Activated T-cell treated with anti-CD3 and anti-CD28 coated beads for 4 hours (primary cell): ENCODE data around the gene UPF1.

Experiments
- DNase-seq: peaks from one replicate; pipeline ENCODE4 v3.0.0-alpha.2; 2020

The UPF1 gene

GRCh38 chr19:18858906-18859646, 27.3 kb downstream of the UPF1 start:
- DNase-seq: no peak

- no peak for DNase-seq
Measured at GRCh38 chr19:18859676-18860301, 28.0 kb downstream of the UPF1 start.

GRCh38 chr19:18860302-18860700, 28.5 kb downstream of the UPF1 start:
- DNase-seq: no peak

- DNase-seq: no peak
Measured at GRCh38 chr19:18860725-18861124, 29.0 kb downstream of the UPF1 start.

GRCh38 chr19:18861235-18861634, 29.5 kb downstream of the UPF1 start:
- no peak for DNase-seq

GRCh38 chr19:18861917-18862316, 30.2 kb downstream of the UPF1 start:
- DNase-seq: no peak

- no peak for DNase-seq
Measured at GRCh38 chr19:18862976-18863842, 31.4 kb downstream of the UPF1 start.

- DNase-seq: no peak
Measured at GRCh38 chr19:18863843-18864362, 32.1 kb downstream of the UPF1 start.

GRCh38 chr19:18865106-18865972, 33.6 kb downstream of the UPF1 start:
- no peak for DNase-seq

- peak; percentile 30 for DNase-seq
Measured at GRCh38 chr19:18865973-18866799, 34.4 kb downstream of the UPF1 start.

GRCh38 chr19:18866800-18867123, 35.0 kb downstream of the UPF1 start:
- no peak for DNase-seq

GRCh38 chr19:18867199-18867598, 35.4 kb downstream of the UPF1 start:
- DNase-seq: no peak

GRCh38 chr19:18867751-18868150, 36.0 kb downstream of the UPF1 start:
- DNase-seq: no peak

- no peak for DNase-seq
Measured at GRCh38 chr19:18868380-18869022, 36.7 kb downstream of the UPF1 start.

GRCh38 chr19:18869023-18869618, 37.4 kb downstream of the UPF1 start:
- no peak for DNase-seq

- no peak for DNase-seq
Measured at GRCh38 chr19:18869781-18870530, 38.2 kb downstream of the UPF1 start.

- DNase-seq: no peak
Measured at GRCh38 chr19:18870531-18871172, 38.9 kb downstream of the UPF1 start.

GRCh38 chr19:18871543-18871942, 39.8 kb downstream of the UPF1 start:
- DNase-seq: no peak

GRCh38 chr19:18875726-18876125, 44.0 kb downstream of the UPF1 start:
- DNase-seq: no peak
